Uterus (tissue), 4 donors: ENCODE data around the gene SLC17A2. TPM values are rescaled to one million over a fixed set of nuclear protein-coding genes. Genes with fewer than 3 reads are reported as not detected.
"Not testable (repeated sequence)": the region's sequence is repeated elsewhere in the genome, so short reads cannot be mapped to it uniquely, and the experiment has no call there.

ENCODE experiments used
- DNase-seq, 2 donors: peaks; one replicate each; pipeline ENCODE4 v3.0.0-alpha.2; 2019 to 2020
- H3K27ac ChIP-seq, 2 donors: fragments of 200-600 bp; sonication (generic); 1 replicate in 1 of 2; 2 replicates in 1 of 2; pipeline ENCODE4 v1.5.1; 2016 to 2018
- H3K27me3 ChIP-seq, 2 donors: fragments of 200-600 bp; sonication (generic); one replicate each; pipeline ENCODE4 v1.5.1; 2018 to 2019; ENCODE audit warnings: control low read depth in 1 of 2
- H3K36me3 ChIP-seq, 2 donors: fragments of 200-600 bp; sonication (generic); one replicate each; pipeline ENCODE4 v1.5.1; 2019; ENCODE audit warnings: control low read depth in 1 of 2
- H3K4me1 ChIP-seq, 2 donors: fragments of 200-600 bp; sonication (generic); one replicate each; pipeline ENCODE4 v1.5.1; 2018 to 2019; ENCODE audit warnings: control low read depth in 1 of 2
- H3K4me3 ChIP-seq, 2 donors: fragments of 200-600 bp; sonication (generic); 1 replicate in 1 of 2; 2 replicates in 1 of 2; pipeline ENCODE4 v1.5.1; 2018 to 2019; ENCODE audit warnings: mild to moderate bottlenecking in 1 of 2
- H3K9me3 ChIP-seq, 2 donors: fragments of 200-600 bp; sonication (generic); one replicate each; pipeline ENCODE4 v1.5.1; 2019; ENCODE audit warnings: control low read depth in 1 of 2
- CTCF ChIP-seq, 4 experiments: fragments of 200-600 bp in 2 of 4; fragments of 450-650 bp in 2 of 4; sonication (generic) in 2 of 4; IDR thresholded peaks; one replicate each; pipeline ENCODE4 v1.5.1; 2016 to 2019; ENCODE audit warnings: antibody characterized with exemption in 4 of 4, mild to moderate bottlenecking in 2 of 4, moderate library complexity in 1 of 4
- POLR2A ChIP-seq, 2 donors: fragments of 450-650 bp; IDR thresholded peaks; one replicate each; pipeline ENCODE4 v1.6.1; 2016; ENCODE audit warnings: antibody characterized with exemption in 2 of 2, mild to moderate bottlenecking in 1 of 2, moderate library complexity in 1 of 2
- intact Hi-C: fragments of 100-400 bp; cut with DNase I; formaldehyde crosslinking; loops from one replicate; pipeline ENCODE4 v1.15.1; 2023; ENCODE audit warnings: low total_unique reads
- total RNA-seq, 4 donors: library from RNA; depleted of rRNA in 3 of 4; stranded (reverse); fragments of >200 nt in 3 of 4; gene quantifications; one replicate each; pipeline versions ENCODE4 v1.1.0 to v1.2.4, GENCODE V29; 2014 to 2023
- donor health status: DM: yes; HTN: yes; CAD: no.

Gene SLC17A2
- total RNA-seq, 4 donors from 2014 or later = not detected

GRCh38 chr6:25934735-25935313 lies 4.3 kb upstream of the SLC17A2 start:
- no peaks in the 10 kb centered on the region for H3K36me3 ChIP-seq
- H3K27ac ChIP-seq = no peak overlapping the region
- TF ChIP-seq CTCF (IDR thresholded peaks at IDR 0.05) = no peak
- no peak for TF ChIP-seq POLR2A (IDR thresholded peaks at IDR 0.05)
- H3K27me3 ChIP-seq = no peaks in the 10 kb centered on the region
- intact Hi-C loops = no loop called here
- H3K4me3 ChIP-seq = no peak overlapping the region
- DNase-seq = no peak
- no peaks in the 10 kb centered on the region for H3K4me1 ChIP-seq
- H3K9me3 ChIP-seq = no peaks in the 10 kb centered on the region

- DNase-seq = no peak
- Histone ChIP-seq H3K27me3 (no peaks in the 10 kb centered on the region), H3K27ac (no peak overlapping the region), H3K9me3 (no peaks in the 10 kb centered on the region), H3K36me3 (no peaks in the 10 kb centered on the region), H3K4me1 (no peaks in the 10 kb centered on the region), H3K4me3 (no peak overlapping the region)
- intact Hi-C loops = no loop called here
- TF ChIP-seq CTCF (IDR thresholded peaks at IDR 0.05) (no peak), POLR2A (IDR thresholded peaks at IDR 0.05) (no peak)
These were observed 3.7 kb upstream of the SLC17A2 start for GRCh38 chr6:25934156-25934555.

GRCh38 chr6:25931411-25931709 lies 869 bp upstream of the SLC17A2 start:
- no peaks in the 10 kb centered on the region for H3K36me3 ChIP-seq
- no peaks in the 10 kb centered on the region for H3K9me3 ChIP-seq
- TF ChIP-seq CTCF (IDR thresholded peaks at IDR 0.05) = no peak
- TF ChIP-seq POLR2A (IDR thresholded peaks at IDR 0.05) = no peak
- H3K27me3 ChIP-seq = no peaks in the 10 kb centered on the region
- H3K4me1 ChIP-seq = no peaks in the 10 kb centered on the region
- H3K4me3 ChIP-seq = no peak overlapping the region
- intact Hi-C loops = no loop called here
- no peak overlapping the region for H3K27ac ChIP-seq
- no peak for DNase-seq

GRCh38 chr6:25929785-25930184 lies 706 bp downstream of the SLC17A2 start:
- H3K27me3 ChIP-seq, H3K9me3 ChIP-seq, DNase-seq, H3K36me3 ChIP-seq, intact Hi-C loops, H3K27ac ChIP-seq, H3K4me1 ChIP-seq, H3K4me3 ChIP-seq: not testable (repeated sequence)

GRCh38 chr6:25928562-25929324 lies 1.7 kb downstream of the SLC17A2 start:
- no peak overlapping the region for H3K27ac ChIP-seq
- TF ChIP-seq CTCF (IDR thresholded peaks at IDR 0.05) (no peak), POLR2A (IDR thresholded peaks at IDR 0.05) (no peak)
- DNase-seq = no peak
- H3K27me3 ChIP-seq = no peaks in the 10 kb centered on the region
- intact Hi-C loops = no loop called here
- H3K4me1 ChIP-seq = no peaks in the 10 kb centered on the region
- no peaks in the 10 kb centered on the region for H3K36me3 ChIP-seq
- H3K4me3 ChIP-seq = no peak overlapping the region
- no peaks in the 10 kb centered on the region for H3K9me3 ChIP-seq
